ENCODE data around the gene BTBD19. TPM values are rescaled to one million over a fixed set of nuclear protein-coding genes. Genes with fewer than 3 reads are reported as not detected.

The BTBD19 gene
- total RNA-seq, 1 donor from 2014 or later, result 43.7 TPM

GRCh38 chr1:44862829-44863401, 54.6 kb downstream of the BTBD19 start:
- TF ChIP-seq, protein P1, sequence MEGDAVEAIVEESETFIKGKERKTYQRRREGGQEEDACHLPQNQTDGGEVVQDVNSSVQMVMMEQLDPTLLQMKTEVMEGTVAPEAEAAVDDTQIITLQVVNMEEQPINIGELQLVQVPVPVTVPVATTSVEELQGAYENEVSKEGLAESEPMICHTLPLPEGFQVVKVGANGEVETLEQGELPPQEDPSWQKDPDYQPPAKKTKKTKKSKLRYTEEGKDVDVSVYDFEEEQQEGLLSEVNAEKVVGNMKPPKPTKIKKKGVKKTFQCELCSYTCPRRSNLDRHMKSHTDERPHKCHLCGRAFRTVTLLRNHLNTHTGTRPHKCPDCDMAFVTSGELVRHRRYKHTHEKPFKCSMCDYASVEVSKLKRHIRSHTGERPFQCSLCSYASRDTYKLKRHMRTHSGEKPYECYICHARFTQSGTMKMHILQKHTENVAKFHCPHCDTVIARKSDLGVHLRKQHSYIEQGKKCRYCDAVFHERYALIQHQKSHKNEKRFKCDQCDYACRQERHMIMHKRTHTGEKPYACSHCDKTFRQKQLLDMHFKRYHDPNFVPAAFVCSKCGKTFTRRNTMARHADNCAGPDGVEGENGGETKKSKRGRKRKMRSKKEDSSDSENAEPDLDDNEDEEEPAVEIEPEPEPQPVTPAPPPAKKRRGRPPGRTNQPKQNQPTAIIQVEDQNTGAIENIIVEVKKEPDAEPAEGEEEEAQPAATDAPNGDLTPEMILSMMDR (IDR thresholded peaks at IDR 0.05; ENCODE audit: unreplicated experiment), result no peak
- H3K4me3 Mint-ChIP-seq, result no peak overlapping the region
- peaks cover 17% of the 10 kb centered on the region for H3K36me3 Mint-ChIP-seq
- no peaks in the 10 kb centered on the region for H3K27me3 Mint-ChIP-seq (ENCODE audit: low read depth)
- DNase-seq (ENCODE audit: low spot score in 2 of 2, unreplicated experiment in 2 of 2), result no peak
- no peaks in the 10 kb centered on the region for H3K9me3 Mint-ChIP-seq
- H3K27ac Mint-ChIP-seq, result no peak overlapping the region
- no peaks in the 10 kb centered on the region for H3K4me1 Mint-ChIP-seq

Other genes starting within 250 kb of the BTBD19 start
- gene TMEM53, start 134.0 kb upstream of the BTBD19 start, total RNA-seq, result 8.9 to 9.9 TPM (median 9.8 TPM) in 3 replicates
- gene ARMH1, start 133.8 kb upstream of the BTBD19 start, total RNA-seq, result 14.9 to 19.1 TPM (median 17.9 TPM) in 3 replicates
- not detected in 3 replicates for gene RNU5D-1, start 77.4 kb upstream of the BTBD19 start, total RNA-seq
- 17.1 to 20.4 TPM (median 18.2 TPM) in 3 replicates for gene KIF2C, start 68.7 kb upstream of the BTBD19 start, total RNA-seq
- gene RPS8, start 33.0 kb upstream of the BTBD19 start, total RNA-seq, result 2,191 to 2,296 TPM (median 2,278 TPM) in 3 replicates
- 1.4 to 1.7 TPM (median 1.4 TPM) in 3 replicates for gene BEST4, start 20.4 kb upstream of the BTBD19 start, total RNA-seq
- gene PLK3, start 8.1 kb upstream of the BTBD19 start, total RNA-seq, result 24.7 to 27.5 TPM (median 27.4 TPM) in 3 replicates
- 0.31 to 0.72 TPM (median 0.47 TPM) in 3 replicates for gene DYNLT4, start 1.2 kb upstream of the BTBD19 start, total RNA-seq
- gene PTCH2, start 34.7 kb downstream of the BTBD19 start, total RNA-seq, result 1.4 to 1.7 TPM (median 1.4 TPM) in 3 replicates
- 20.8 to 23.5 TPM (median 21.3 TPM) in 3 replicates for gene EIF2B3, start 178.1 kb downstream of the BTBD19 start, total RNA-seq
- gene HECTD3, start 202.8 kb downstream of the BTBD19 start, total RNA-seq, result 30.3 to 34.3 TPM (median 32.3 TPM) in 3 replicates
- 84.0 to 88.3 TPM (median 85.6 TPM) in 3 replicates for gene UROD, start 203.7 kb downstream of the BTBD19 start, total RNA-seq

Data from mesothelial cell of epicardium (in vitro differentiated cells).